HL-60/S4 treated with retinoic acid at 250 ng/mL for 4 days and 3 days (cell line): ENCODE results near the gene SLC25A26.
"Not testable (repeated sequence)": the region's sequence is repeated elsewhere in the genome, so short reads cannot be mapped to it uniquely, and the experiment has no call there.

Experiments used
- in situ Hi-C: fragments of 300-500 bp; cut with MboI; formaldehyde crosslinking; loops from 2 replicates; pipeline ENCODE4 v1.7.0; 2022; ENCODE audit warnings: low sequenced_read_pairs

Gene SLC25A26

DNA sequence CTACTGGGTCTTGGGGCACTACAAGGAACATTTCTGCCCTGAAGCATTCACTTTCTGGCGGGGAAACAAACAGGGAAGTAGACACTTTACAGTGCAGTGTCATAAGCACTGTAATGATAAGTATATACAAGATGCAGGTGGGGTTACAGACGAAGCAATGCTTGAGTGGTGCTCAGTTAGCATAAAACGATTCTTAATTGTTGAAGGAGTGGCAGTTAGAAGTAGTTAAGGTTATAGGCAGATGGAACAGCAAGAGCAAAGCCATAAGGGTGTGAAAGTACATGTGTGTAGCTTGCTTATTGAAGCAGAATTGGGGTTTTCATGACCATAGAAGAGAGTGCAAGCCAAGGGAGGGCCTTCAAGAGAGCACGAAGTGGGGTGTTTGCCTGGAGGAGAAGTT lies 46.2 kb downstream of the SLC25A26 start:
- in situ Hi-C loops = loop anchor here (25.0 kb wide), 1 partner anchor 545 kb away; no protein-coding TSS in a partner anchor

GRCh38 chr3:66267906-66268305 lies 47.1 kb downstream of the SLC25A26 start:
- in situ Hi-C loops = loop anchor here (25.0 kb wide), 1 partner anchor 544 kb away; no protein-coding TSS in a partner anchor

DNA sequence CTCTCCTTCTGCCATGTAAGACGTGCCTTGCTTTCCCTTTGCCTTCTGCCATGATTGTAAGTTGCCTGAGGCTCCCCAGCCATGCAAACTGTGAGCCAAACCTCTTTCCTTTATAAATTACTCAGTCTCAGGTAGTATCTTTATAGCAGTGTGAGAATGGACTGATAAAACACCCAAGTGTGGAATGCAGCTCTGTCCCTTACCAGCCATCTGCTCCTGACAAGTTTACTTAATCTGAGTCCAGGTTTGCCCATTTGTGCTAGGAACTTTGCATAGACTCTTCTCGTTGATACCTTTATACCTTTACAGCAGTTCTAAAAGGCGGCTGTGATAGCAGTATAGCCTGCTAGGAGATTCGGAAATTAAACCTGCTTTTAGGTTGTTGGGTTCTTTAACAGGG lies 48.1 kb downstream of the SLC25A26 start:
- in situ Hi-C loops = loop anchor here (25.0 kb wide), 1 partner anchor 543 kb away; no protein-coding TSS in a partner anchor

DNA sequence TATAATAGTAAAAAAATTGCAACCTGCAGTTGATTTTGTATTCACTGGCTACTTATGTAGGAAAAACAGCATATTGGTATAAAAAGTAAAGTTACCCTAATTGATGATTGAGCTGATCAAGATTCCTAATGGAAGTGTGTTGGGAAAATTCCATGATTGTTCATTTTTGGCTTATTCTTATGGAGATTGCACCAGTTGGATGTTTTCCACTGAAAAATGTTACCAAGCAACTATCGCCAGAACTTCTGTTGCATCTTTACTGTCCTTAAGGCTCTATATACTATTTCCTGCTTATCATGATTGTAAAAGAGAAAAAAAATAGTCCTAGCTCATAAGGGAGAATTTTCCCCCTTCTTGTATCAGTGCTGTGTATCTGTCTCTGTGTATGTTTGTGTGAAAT lies 48.6 kb downstream of the SLC25A26 start:
- in situ Hi-C loops = loop anchor here (25.0 kb wide), 1 partner anchor 543 kb away; no protein-coding TSS in a partner anchor

GRCh38 chr3:66270288-66270687 lies 49.5 kb downstream of the SLC25A26 start:
- in situ Hi-C loops = loop anchor here (25.0 kb wide), 1 partner anchor 542 kb away; no protein-coding TSS in a partner anchor

DNA sequence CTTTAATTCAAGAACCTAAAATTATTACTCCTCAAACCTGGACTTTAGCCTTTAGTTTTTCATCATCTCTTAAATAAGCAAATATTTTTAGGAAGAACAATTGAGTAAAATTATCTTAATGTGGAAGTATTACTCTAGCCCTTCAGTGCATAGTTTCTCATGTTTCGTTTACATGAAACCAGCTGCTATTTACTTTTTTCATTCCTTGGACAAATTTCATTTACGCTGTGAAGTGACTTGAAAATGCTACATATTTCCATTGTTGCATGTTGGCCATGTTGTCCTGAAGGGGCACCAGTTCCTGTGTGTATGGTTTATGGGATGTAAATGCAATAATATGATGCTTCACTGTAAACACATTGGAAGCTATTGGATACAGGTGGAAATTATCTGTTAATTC lies 49.9 kb downstream of the SLC25A26 start:
- in situ Hi-C loops = loop anchor here (25.0 kb wide), 1 partner anchor 542 kb away; no protein-coding TSS in a partner anchor

DNA sequence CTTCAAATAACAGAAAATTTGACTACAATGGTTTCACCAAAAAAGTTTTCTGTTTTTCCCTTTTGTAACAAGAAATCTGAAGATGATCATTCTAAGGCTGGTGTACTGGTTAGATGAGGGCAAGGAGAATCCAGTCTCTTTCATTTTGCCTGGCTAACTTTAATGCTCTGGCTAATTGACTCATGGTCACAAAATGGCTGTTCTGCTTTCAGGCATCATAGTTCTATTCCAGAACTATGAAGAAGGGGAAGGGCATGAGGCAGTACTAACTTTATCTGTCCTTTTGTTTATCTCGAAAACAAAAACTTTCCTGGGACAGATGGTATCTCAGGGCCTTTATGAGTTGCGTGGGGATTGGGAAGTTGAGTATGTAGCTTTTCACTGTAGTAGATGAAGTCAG lies 50.4 kb downstream of the SLC25A26 start:
- in situ Hi-C loops = loop anchor here (25.0 kb wide), 1 partner anchor 541 kb away; no protein-coding TSS in a partner anchor

DNA sequence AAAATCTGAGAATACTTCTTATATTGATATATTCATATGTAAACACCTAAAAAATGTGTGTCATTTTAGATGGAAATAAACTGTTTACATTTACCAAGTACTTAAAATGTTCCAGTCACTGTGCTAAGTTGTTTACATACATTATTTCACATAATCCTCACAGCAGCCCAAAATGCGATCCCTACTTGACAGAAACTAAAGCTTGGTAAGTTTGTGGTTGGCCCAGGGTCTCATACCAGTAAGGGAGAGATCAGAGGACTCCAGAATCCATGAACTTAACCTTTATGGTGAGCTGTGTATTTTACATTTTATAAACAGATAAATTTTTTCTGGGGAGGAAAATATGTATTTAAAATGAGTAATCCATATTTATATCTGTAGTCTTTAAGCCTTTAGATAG lies 51.2 kb downstream of the SLC25A26 start:
- in situ Hi-C loops = loop anchor here (25.0 kb wide), 1 partner anchor 540 kb away; no protein-coding TSS in a partner anchor

DNA sequence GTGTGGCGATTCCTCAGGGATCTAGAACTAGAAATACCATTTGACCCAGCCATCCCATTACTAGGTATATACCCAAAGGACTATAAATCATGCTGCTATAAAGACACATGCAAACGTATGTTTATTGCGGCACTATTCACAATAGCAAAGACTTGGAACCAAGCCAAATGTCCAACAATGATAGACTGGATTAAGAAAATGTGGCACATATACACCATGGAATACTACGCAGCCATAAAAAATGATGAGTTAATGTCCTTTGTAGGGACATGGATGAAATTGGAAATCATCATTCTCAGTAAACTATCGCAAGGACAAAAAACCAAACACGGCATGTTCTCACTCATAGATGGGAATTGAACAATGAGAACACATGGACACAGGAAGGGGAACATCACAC lies 54.0 kb downstream of the SLC25A26 start:
- in situ Hi-C loops = loop anchor here (25.0 kb wide), 1 partner anchor 537 kb away; no protein-coding TSS in a partner anchor

DNA sequence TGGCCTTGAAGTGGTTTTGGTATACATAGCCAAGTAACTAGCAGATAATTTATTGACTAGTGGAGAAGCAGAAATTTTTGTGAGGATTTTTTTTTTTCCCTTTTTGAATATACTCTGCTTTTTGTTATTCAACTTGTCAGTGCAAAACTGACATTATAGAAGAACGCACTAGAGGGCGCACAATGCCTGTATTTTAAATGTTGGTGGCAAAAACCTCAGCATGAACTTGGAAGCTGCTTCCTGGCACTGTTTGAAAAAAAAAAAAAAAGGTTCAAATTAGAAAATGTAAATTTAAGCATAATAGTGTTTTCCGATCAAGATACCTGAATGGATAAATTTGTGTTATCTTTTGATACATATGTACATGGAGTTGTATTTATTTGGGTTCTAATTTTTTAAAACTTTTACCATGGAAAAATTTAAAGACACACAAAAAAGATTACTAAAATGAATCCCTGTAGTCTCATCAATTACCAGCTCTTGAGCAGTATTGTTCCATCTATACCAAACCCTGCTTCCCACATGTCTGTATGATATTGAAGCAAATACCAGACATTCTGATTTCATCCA lies 56.0 kb downstream of the SLC25A26 start:
- in situ Hi-C loops = no loop called here

DNA sequence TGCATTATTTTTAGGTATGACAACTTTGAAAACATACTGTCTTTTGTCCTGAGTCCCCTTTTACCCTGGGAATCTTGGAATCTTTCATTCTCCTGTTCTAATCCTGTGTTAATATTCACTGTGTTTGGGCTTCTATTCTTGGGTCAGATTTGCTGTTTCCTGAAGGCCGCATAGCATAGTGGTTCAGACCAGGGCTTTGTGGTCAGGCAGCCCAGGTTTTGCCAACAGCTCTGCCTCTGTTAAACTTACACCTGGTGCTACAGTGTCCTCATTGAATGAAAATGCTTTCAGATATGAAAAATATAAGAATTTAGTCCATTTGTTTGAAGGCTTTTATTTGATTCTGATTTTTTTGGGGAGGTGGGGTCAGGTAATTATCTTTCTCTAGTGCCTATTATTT lies 58.4 kb downstream of the SLC25A26 start:
- in situ Hi-C loops = no loop called here

DNA sequence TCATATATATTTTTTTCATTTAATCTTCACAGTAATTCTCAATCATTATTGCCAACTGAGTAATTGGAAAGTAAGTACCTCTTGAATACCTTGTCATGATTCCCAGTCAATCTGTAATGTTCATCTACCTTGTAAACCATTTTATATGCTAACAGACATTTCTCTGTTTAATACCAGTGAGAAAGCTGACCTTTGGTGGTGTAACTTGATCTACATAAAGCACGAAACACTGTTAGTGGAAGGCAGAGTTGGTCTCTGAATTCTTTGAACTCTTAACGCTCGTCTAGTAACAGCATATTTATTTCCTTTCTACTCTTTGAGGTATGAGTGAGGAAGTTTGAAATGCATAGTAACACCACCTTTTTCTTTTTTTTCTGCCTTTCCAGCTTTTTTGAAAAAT lies 59.5 kb downstream of the SLC25A26 start:
- in situ Hi-C loops = no loop called here

DNA sequence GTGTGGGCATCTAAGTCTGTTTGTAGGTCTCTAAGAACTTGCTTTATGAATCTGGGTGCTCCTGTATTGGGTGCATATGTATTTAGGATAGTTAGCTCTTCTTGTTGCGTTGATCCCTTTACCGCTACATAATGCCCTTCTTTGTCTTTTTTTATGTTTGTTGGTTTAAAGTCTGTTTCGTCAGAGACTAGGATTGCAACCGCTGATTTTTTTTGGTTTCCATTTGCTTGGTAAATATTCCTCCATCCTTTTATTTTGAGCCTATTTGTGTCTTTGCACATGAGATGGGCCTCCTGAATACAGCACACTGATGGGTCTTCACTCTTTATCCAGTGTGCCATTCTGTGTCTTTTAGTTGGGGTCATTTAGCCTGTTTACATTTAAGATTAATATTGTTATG lies 71.1 kb downstream of the SLC25A26 start:
- in situ Hi-C loops = not testable (repeated sequence)

GRCh38 chr3:66297260-66297873 lies 76.6 kb downstream of the SLC25A26 start:
- in situ Hi-C loops = no loop called here

DNA sequence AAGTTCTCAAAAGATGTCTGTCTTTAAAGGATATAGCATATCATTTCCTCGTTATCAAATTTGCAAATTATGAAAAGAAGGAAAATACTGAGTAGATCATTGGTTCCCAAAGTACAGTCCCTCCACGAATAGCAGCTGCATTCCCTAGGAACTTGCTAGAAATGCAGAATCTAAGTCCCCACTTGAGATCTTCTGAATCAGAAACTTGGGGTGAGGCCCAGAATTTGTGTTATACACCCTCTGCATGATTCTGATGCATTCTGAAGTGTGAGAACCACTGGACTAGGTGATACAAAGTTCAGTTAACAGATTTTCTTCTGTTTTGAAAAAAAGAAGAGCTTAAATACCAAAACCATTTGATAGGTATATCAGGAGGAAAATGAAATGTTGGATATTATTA lies 77.1 kb downstream of the SLC25A26 start:
- in situ Hi-C loops = no loop called here

DNA sequence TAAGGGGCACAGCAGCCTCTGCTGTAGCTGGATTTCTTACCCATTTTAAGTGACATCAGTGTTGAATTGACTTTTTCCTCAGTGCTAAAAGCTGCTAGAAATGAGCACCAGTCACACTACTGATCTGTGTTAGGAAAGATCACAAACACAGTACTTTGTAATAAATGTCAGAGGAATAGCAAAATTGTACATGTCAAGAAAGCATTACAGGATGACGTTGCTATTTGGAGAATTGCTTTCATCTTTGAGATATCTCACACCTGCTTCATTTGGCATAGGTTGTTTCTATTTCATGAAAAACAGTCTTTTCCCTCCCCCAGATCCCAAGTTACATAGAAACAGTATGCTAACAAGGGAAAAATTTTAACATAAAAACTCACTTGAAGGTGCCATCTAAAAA lies 77.8 kb downstream of the SLC25A26 start:
- in situ Hi-C loops = no loop called here

GRCh38 chr3:66299085-66299484 lies 78.3 kb downstream of the SLC25A26 start:
- in situ Hi-C loops = not testable (repeated sequence)

- in situ Hi-C loops = no loop called here
Observed at GRCh38 chr3:66299891-66300290, 79.1 kb downstream of the SLC25A26 start.

DNA sequence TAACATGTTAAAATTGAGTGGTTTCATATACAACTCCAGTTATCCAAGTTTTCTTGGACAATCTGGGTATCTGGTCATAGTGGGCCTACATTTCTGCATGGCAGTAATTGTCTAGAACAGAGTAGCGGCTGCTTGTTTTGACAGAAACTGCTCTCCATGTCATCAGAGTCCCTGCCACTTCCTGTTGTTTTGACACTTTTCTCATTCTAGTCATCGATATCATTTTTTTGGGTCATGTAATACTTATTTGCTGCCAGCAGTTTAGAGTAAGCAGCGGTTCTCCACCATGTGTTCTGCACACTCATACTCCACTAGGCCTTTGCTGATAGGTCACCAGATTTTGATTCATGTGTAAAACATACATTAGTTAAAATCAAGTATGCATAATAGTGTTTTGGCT lies 81.5 kb downstream of the SLC25A26 start:
- in situ Hi-C loops = no loop called here

DNA sequence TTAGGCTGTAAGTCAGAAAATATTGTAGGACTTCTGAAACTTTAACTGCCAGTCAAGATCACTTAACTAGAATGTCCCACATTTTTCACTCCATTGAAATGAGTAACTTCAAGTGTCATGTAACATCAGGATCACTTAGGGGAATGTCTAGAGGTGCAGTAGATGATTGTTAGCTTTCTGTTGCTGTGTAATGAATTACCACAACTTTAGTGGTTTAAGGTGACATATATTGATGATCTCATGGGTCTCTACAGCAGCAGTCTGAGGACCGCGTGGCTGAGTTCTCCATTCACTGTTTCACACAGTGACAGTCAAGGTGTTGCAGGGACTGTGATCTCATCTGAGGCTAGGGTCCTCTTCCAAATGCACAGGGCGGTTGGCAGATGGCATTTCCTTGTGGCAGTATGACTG lies 82.7 kb downstream of the SLC25A26 start:
- in situ Hi-C loops = no loop called here

DNA sequence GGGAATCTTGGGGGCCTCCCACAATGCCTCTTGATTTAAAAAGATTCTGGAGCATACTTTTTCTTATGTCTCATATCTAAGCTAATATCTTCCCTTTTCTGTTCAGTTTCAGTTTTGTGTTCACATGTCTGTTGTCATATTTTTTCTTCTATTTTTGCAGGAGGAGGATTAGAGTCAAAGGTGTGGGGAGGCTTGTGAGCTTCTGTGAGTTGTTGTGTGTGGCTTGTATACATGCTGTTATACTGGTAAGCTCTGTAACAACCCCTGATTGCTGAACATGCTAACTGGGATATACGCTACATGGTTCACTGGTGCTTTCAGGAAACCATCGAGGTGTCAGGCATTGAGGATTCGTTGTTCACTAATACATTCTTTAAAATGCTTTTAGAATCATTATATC lies 83.5 kb downstream of the SLC25A26 start:
- in situ Hi-C loops = no loop called here

DNA sequence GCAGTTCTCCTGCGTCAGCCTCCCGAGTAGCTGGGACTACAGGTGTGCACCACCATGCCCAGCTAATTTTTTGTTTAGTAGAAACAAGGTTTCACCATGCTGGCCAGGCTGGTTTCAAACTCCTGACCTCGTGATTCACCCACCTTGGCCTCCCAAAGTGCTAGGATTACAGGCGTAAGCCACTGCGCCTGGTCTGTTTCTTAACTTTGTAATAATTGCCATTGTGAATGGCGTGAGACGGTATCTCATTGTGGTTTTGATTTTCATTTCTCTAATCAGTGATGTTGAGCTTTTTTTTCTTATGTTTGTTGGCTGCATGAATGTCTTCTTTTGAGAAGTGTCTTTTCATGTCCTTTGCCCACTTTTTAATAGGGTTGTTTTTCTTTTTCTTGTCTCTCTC lies 85.3 kb downstream of the SLC25A26 start:
- in situ Hi-C loops = not testable (repeated sequence)
